Mucosa of rectum (tissue), 2 donors: ENCODE measurements around the gene IL15.
"Not testable (repeated sequence)": the region's sequence is repeated elsewhere in the genome, so short reads cannot be mapped to it uniquely, and the experiment has no call there.

Source experiments
- H3K27ac ChIP-seq, 2 donors: one replicate each; pipeline ENCODE4 v1.7.0; 2013; ENCODE audit warnings: inconsistent platforms in 2 of 2, low read depth in 2 of 2, low read length in 2 of 2
- H3K27me3 ChIP-seq, 2 donors: one replicate each; pipeline ENCODE4 v1.7.0; 2013; ENCODE audit warnings: low read length in 2 of 2; ENCODE audit not compliant: control insufficient read depth in 2 of 2, insufficient read depth in 2 of 2
- H3K36me3 ChIP-seq, 2 donors: one replicate each; pipeline ENCODE4 v1.7.0; 2013; ENCODE audit warnings: low read length in 2 of 2; ENCODE audit not compliant: control insufficient read depth in 2 of 2, insufficient read depth in 2 of 2
- H3K4me1 ChIP-seq, 2 donors: one replicate each; pipeline ENCODE4 v1.7.0; 2013; ENCODE audit warnings: low read length in 2 of 2, mild to moderate bottlenecking in 1 of 2; ENCODE audit not compliant: control insufficient read depth in 2 of 2, insufficient read depth in 2 of 2
- H3K4me3 ChIP-seq, 2 donors: one replicate each; pipeline ENCODE4 v1.7.0; 2013; ENCODE audit warnings: low read length in 2 of 2
- H3K9ac ChIP-seq, 2 donors: one replicate each; pipeline ENCODE4 v1.7.0; 2013; ENCODE audit warnings: low read length in 2 of 2, low read depth in 1 of 2, mild to moderate bottlenecking in 1 of 2
- H3K9me3 ChIP-seq, 2 donors: one replicate each; pipeline ENCODE4 v1.7.0; 2013; ENCODE audit warnings: low read length in 2 of 2; ENCODE audit not compliant: control insufficient read depth in 2 of 2
- donor health status: healthy.
- donor health status: Normal muscosa, but diverticular disease.

IL15 gene

DNA sequence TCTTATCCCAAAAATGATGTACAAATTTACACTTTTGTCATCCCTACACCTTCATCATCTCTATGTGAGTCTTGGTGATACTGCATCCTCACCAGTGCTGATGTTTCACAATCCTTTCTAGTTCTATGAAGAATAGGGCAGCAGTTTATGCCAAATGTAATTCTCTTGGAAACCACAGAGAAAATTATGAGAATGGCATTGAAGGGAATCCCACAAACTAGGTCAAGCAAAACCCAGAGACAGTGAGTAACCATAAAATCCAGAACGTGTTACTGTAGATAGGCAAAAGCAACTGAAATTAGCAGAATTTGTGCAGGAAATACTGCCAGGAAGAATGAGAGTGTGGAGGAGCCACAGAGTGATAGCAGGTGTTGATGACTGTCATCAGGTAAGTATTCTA, 24.5 kb downstream of the IL15 start:
- H3K27me3 ChIP-seq, result no peaks in the 10 kb centered on the region

DNA sequence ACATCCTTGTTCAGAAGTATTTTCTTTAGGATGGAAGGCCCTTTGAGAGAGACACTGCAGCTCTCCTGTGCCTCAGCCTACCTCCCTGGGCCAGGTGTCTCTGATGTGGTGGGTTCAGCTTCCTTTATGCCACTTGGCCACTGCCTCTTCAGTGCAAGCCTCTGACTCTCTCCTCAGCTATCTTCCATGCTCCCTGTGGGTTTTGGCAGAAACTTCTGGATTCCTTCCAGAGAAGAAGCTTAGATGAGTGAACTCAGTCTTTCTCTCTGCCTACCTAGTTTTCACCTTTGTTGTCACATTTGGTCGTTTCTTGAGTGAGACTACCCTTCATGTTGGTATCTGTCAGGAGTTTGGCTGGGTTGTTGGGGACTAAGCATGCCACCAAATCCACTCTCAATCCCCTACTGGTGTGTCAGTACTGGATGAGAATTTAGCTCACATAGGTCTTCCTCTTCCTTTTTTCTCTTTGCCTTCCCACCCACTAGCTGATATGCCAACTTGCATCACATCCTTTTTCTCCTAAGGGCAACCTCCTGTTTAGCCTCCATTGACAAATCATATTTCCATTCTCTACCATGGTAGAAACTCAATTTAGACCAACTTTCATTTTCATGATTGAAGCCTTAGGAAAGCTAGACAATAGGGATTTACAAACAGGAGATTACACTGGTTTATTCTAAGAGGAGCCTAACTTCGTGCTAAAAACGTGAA, 32.0 kb downstream of the IL15 start:
- no peaks in the 10 kb centered on the region for H3K27me3 ChIP-seq
- no peak overlapping the region for H3K9ac ChIP-seq
- no peak overlapping the region for H3K4me3 ChIP-seq
- H3K9me3 ChIP-seq, result no peaks in the 10 kb centered on the region
- H3K27ac ChIP-seq, result no peak overlapping the region
- H3K36me3 ChIP-seq, result no peaks in the 10 kb centered on the region
- H3K4me1 ChIP-seq, result no peaks in the 10 kb centered on the region

More for the DNA sequence above, 24.5 kb downstream of the IL15 start:
- Histone ChIP-seq H3K4me1 (no peaks in the 10 kb centered on the region), H3K4me3 (no peak overlapping the region), H3K27ac (no peak overlapping the region), H3K9ac (no peak overlapping the region), H3K36me3 (no peaks in the 10 kb centered on the region), H3K9me3 (no peaks in the 10 kb centered on the region)

DNA sequence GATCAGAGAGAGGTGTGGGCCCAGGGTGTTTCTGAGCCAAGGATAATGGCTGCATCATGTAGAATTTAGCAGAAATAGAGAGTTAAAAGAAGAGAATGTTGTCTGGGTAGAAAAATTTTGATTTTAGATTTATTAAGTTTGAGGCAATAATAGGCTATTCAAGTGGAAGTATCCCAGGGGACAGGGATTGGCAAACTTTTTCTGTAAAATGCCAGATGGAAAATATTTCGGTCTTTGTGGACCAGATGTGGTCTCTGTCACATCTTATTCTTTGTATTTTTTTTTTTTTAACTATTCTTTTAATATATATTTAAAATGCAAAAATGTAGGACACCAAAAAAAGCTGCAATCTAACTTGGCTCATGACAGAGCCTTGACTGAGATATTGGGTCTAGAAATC, 33.1 kb downstream of the IL15 start:
- Histone ChIP-seq H3K4me1 (no peaks in the 10 kb centered on the region), H3K36me3 (no peaks in the 10 kb centered on the region), H3K27ac (no peak overlapping the region), H3K9me3 (no peaks in the 10 kb centered on the region), H3K9ac (no peak overlapping the region), H3K27me3 (no peaks in the 10 kb centered on the region), H3K4me3 (no peak overlapping the region)

- no peaks in the 10 kb centered on the region for H3K9me3 ChIP-seq
- peak overlapping the region; percentile 50 to 64 for H3K27ac ChIP-seq
- no peaks in the 10 kb centered on the region for H3K36me3 ChIP-seq
- H3K4me1 ChIP-seq, result peaks cover 6 to 27% of the 10 kb centered on the region in 2 donors
- H3K4me3 ChIP-seq, result peak overlapping the region in 1 of 2 donors; percentile 24
- no peaks in the 10 kb centered on the region for H3K27me3 ChIP-seq
- H3K9ac ChIP-seq, result no peak overlapping the region
These were observed 39.0 kb downstream of the IL15 start for GRCh38 chr4:141675384-141675783.

DNA sequence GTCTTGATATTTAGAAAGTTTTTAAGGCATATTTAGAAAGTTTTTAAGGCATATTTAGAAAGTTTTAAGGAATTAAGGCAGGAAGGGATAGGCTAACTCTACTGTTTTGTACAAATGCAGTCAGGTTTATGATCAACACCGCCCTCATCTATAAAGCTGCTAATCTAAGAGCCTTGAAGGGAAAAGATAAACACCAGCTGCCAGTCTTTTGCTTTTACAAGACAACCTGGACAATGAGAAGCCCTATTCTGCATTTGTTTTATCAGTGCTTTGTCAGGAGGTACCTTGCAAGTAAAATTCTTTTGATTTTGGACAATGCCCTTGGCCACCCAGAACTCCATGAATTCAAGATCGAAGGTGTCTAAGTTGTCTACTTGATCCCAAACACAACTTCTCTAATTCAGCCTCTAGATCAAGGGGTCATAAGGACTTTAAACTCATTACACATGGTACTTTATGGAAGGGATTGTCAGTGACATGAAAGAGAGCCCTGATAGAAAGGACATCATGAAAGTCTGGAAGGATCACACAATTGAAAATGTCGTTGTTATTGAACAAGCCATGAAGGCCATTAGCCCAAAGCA, 39.8 kb downstream of the IL15 start:
- H3K9ac ChIP-seq, result no peak overlapping the region
- no peaks in the 10 kb centered on the region for H3K27me3 ChIP-seq
- H3K4me3 ChIP-seq, result peak overlapping the region; percentile 24 to 26
- H3K9me3 ChIP-seq, result no peaks in the 10 kb centered on the region
- H3K36me3 ChIP-seq, result no peaks in the 10 kb centered on the region
- peak overlapping the region; percentile 53 to 64 for H3K27ac ChIP-seq
- peaks cover 6 to 30% of the 10 kb centered on the region in 2 donors for H3K4me1 ChIP-seq

- Histone ChIP-seq H3K9ac (no peak overlapping the region), H3K4me3 (peak overlapping the region in 1 of 2 donors; percentile 17), H3K27me3 (no peaks in the 10 kb centered on the region), H3K27ac (peak overlapping the region; percentile 28 to 34), H3K36me3 (no peaks in the 10 kb centered on the region), H3K4me1 (peaks cover 6 to 29% of the 10 kb centered on the region in 2 donors), H3K9me3 (no peaks in the 10 kb centered on the region)
These were observed 43.7 kb downstream of the IL15 start for GRCh38 chr4:141680060-141680459.

- Histone ChIP-seq H3K9ac (no peak overlapping the region), H3K36me3 (no peaks in the 10 kb centered on the region), H3K27ac (no peak overlapping the region), H3K4me1 (peaks cover 0 to 4% of the 10 kb centered on the region in 2 donors), H3K9me3 (no peaks in the 10 kb centered on the region), H3K4me3 (no peak overlapping the region), H3K27me3 (no peaks in the 10 kb centered on the region)
These were observed 48.4 kb downstream of the IL15 start for GRCh38 chr4:141684785-141685184.

GRCh38 chr4:141686146-141686775, 49.9 kb downstream of the IL15 start:
- Histone ChIP-seq H3K4me3 (no peak overlapping the region), H3K9ac (no peak overlapping the region), H3K9me3 (no peaks in the 10 kb centered on the region), H3K36me3 (no peaks in the 10 kb centered on the region), H3K4me1 (no peaks in the 10 kb centered on the region), H3K27me3 (no peaks in the 10 kb centered on the region), H3K27ac (no peak overlapping the region)

GRCh38 chr4:141686879-141687278, 50.5 kb downstream of the IL15 start:
- H3K9ac ChIP-seq, result no peak overlapping the region
- H3K27ac ChIP-seq, result no peak overlapping the region
- no peaks in the 10 kb centered on the region for H3K9me3 ChIP-seq
- no peaks in the 10 kb centered on the region for H3K36me3 ChIP-seq
- H3K4me1 ChIP-seq, result no peaks in the 10 kb centered on the region
- H3K27me3 ChIP-seq, result no peaks in the 10 kb centered on the region
- no peak overlapping the region for H3K4me3 ChIP-seq

DNA sequence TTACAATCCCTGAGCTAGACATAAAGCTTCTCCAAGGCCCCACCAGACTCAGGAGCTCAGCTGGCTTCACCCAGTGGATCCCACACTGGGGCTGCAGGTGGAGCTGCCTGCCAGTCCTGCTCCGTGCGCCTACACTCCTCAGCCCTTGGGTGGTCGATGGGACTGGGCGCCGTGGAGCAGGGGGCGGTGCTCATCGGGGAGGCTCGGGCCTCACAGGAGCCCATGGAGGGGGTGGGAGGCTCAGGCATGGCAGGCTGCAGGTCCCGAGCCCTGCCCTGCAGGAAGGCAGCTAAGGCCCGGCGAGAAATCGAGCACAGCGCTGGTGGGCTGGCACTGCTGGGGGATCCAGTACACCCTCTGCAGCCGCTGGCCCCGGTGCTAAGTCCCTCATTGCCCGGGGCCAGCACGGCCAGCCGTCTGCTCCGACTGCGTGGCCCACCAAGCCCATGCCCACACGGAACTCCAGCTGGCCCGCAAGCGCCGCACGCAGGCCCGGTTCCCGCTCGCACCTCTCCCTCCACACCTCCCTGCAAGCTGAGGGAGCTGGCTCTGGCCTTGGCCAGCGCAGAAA, 53.4 kb downstream of the IL15 start:
- H3K4me3 ChIP-seq, H3K9me3 ChIP-seq, H3K36me3 ChIP-seq, H3K27ac ChIP-seq, H3K27me3 ChIP-seq, H3K4me1 ChIP-seq, H3K9ac ChIP-seq: not testable (repeated sequence)
